HG03520 (cell line): ENCODE data around the gene SLC10A7.
"Not testable (repeated sequence)": the region's sequence is repeated elsewhere in the genome, so short reads cannot be mapped to it uniquely, and the experiment has no call there.

Experiments
- ATAC-seq: cut with Tn5 transposase; IDR thresholded peaks from one replicate; pipeline ENCODE4 v1.9.1; 2021; ENCODE audit warnings: mild to moderate bottlenecking, moderate library complexity; ENCODE audit not compliant: unreplicated experiment

The SLC10A7 gene

DNA sequence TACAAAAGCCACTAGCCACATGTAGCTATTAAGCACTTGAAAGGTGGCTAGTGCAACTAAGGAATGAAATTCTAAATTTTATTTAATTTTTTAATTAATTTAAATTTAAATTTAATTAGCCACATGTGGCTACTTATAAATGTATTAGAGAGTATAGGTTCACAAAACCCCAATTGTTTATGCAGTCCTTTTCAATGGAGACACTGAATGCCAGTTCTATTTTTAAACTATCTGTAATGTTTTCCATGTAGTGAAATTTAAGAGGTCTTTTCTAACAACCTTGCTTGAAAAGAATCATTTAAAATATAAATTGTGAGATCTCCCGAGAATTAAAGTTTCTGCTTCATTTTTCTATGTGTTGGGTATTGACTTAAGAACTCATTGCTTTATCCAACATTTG is 154.4 kb downstream of the SLC10A7 start:
- ATAC-seq = no peak

DNA sequence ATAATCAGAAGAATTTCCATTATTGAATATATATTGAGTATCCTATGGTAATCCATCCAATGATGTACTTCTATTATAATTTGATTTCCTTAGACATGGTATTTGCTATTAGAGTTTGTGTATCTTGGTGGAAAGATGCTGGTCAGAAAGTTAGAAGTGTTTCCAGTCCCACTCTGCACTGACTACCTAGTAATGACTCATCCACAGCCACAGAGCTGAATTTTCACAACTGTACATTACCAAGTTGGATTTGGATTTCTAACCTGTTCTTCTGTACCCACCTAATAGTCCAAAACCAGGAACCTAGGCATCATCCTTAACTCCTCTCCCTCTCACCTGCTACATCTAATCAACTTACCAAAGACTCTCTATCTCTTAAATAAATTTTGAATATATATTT is 162.0 kb downstream of the SLC10A7 start:
- ATAC-seq = no peak

DNA sequence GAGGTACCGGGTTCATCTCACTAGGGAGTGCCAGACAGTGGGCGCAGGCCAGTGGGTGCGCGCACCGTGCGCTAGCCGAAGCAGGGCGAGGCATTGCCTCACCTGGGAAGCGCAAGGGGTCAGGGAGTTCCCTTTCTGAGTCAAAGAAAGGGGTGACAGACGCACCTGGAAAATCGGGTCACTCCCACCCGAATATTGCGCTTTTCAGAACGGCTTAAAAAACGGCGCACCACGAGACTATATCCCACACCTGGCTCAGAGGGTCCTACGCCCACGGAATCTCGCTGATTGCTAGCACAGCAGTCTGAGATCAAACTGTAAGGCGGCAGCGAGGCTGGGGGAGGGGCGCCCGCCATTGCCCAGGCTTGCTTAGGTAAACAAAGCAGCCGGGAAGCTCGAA is 171.6 kb downstream of the SLC10A7 start:
- ATAC-seq = not testable (repeated sequence)

DNA sequence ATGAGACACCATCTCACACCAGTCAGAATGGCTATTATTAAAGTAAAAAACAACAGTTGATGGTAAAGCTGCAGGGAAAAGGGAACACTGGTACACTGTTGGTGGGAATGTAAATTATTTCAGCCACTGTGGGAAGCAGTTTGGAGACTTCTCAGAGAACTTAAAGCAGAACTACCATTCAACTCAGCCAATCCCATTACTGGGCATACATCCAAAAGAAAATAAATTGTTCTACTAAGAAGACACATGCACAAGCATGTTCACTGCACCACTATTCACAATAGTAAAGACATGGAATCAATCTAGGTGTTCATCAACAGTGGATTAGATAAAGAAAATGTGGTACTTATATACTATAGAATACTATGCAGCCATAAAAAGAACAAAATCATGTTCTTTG is 172.4 kb downstream of the SLC10A7 start:
- no peak for ATAC-seq

DNA sequence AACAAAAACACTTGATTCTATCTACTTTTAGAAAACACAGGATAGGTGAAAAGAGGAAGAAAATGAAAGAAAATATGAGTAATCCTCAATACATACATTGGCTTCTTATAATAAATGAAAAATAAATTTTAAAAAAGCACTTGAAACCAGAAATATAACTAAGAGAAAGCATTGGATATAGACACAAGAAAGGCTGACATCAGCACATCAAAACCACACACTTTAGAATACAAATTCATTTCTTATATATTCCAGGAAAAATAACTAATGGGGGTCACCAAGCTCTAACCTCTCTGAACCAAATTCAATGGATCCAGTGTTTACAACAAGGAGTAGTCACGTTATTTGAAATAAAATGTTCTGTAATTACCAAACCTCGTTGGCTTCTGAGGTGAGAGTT is 173.9 kb downstream of the SLC10A7 start:
- ATAC-seq = no peak

DNA sequence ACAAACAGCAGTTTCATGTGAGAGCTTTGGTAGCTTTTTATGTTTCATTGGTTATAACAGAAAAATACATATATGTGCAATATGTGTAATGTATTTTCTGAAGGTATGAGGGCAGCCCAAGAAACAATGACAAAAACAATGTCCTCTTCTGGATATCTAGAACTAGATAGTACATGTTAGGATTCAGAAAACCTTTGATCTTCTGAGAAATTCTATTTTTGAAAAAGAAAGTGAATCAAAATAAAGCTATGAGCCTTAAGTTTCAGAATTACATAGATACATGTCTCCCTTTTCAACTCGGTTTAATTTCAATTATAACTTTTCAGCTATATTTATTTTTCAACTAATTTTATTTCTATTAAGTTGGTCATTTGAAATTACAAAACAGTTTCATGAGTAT is 175.5 kb downstream of the SLC10A7 start:
- no peak for ATAC-seq

DNA sequence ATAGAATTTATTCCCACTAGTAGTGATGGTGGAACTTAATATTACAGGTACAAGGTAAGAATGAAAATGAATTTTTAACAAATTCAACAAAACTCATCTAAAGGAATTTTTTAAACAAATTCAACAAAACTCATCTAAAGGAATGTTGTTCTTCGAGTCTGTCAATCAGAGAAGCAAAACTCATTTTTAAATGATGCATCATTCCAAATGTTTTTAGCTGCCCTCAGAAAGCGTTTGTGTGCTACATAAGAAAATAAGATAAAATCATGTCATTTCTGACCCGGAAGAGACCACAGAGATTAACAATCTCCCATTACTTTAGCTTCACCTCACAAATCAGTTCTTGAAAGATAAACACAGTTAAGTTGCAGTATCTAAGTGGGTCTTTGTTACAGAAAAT is 178.0 kb downstream of the SLC10A7 start:
- no peak for ATAC-seq

DNA sequence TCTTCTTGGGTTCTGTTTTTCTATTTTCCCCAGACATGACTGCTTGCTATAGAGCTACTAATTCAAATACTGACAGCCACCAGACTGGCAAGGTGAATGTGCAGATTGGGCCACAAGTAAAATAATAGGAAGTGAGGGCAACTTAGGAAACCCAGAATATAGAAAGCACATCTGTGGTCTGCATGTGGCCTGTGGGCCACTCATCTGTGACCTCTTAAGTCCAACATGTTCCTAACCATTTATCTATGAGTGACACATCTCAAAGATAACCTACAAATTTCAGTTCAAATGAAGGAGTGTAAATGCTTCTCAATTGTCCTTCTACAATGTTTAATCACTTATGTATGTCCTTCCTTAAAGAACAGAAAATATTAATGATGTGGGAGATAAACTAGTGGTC is 178.5 kb downstream of the SLC10A7 start:
- peak; percentile 65 for ATAC-seq

DNA sequence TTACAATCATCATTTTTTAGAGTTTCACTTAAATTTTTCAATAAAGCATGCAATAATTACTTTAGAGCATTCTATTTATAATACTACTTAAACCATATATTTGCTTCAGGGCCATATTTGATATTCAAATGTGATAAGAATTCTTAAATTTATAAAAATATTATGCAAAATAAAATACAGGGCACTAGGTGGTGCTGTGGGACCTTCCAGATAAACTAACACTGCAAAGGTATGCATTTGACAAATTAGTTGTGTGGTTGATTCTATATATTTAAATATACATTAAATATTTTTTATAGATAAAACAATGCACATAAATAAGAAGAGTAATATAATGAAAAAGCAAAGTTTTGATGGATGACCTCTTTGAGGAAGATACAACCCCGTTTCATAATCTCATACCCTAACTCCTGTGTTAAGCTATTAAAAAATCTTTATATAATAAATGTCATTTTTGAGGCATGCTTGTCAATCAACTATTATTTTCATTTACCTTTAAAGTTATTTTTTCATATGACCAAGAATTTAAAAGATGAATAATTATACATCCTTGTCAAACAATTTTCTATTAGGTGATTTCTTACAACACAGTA is 179.0 kb downstream of the SLC10A7 start:
- ATAC-seq = no peak

DNA sequence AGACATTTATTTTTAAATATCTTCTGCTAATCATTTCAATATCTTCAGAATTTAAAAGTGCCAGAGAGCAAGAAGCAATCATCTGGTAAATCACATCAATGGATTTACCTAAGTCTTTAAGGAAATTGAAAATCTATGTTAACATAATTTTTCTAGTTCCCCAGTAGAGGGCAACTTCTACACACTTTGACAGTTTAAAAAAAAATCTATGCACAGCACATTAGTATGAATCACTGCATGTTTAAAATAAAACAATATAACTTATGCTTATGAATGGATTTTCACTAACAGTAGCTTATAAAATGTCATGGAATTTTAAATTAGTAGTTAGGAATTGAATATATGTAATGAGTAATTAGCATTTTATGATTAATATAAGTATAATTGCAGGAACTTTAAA is 180.9 kb downstream of the SLC10A7 start:
- ATAC-seq = no peak

DNA sequence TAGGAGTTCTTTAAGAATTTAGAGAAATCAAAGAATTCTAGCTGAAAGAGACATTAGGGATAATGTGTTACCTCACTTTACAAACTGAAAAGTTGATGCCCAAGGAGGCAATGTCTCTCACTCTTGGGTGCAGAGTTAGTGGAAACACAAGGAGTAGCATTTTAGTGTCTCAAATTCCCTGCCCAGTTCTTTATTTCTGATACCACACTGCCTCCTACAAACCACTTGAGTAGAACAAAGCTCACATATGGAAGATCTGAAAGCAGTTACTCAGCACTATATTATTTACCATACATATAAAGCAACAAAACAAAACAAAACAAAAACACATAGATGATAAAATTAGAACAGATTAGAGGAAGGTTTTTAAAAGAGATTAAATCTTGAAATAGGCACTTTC is 183.2 kb downstream of the SLC10A7 start:
- no peak for ATAC-seq

DNA sequence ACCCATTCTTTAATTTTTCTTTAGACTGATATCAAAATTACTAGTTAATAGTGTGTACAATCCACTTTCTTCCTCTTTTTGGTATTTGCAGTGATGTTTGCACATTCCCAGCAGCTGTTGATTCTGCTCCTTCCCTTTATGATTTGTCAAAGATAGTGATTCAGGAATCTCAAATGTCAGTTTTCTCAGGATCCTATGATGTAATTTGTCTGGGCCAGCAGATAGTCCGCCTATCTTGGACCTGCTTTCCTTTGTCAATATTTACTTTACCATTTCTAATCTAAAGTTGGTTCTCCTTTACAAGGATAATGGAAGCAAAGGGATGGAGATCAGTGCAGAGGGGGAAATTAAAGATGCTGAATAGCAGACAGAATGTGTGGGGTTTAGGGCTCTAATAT is 185.3 kb downstream of the SLC10A7 start:
- ATAC-seq = no peak

DNA sequence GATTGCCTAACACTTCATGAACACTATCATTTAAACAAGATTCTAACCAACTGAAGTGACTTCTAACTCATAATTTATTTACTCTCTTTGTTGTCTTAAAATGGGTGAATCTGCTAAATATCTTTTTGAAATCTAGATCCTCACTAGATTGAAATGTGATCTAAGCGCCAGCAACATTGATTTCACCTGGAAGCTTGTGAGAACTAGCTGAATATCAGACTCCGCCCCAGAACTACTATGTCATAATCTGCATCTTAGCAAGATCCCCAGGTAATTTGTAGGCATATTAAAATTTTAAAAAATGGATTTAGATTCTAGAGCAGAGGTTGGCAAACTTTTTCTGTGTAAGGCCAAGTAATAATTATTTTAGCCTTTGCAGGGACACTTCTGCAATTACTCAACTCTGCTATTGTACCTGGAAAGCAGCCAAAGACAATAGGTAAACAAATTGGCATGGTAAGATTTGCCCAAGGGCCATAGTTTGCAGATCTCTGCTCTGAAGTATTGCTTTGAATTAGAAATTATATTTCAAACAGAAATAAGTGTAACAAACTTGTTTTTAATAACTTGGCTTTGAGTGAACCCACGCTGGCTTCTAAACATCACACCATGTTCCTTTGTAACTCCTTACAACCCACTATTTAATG is 185.9 kb downstream of the SLC10A7 start:
- ATAC-seq = no peak

DNA sequence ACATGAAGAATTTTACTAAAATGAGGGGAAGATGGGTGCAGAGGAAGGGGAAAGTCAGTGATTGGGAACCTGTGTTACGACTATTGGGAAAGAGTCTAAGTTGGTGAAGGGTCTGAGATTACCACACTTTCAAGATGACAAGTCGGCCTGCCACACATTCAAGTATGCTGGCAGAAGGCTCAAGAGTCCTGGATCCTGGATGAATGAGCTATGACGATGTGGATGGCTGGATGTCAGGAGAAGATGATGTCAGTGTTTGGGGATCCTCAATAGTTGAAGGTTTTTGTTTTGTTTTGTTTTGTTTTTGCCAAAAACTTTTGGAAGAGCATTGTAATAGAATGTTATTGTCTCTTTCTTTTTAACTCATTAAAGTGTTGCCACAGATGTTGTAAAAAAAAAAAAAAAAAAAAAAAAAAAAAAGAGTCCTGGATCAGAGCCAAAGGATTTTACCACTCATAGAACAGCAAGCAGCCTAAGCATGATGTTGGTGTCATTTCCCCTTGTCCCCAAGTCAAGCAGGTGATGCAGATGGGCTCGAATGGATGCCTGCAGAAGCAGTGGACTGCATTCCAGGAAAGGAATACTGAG is 186.8 kb downstream of the SLC10A7 start:
- no peak for ATAC-seq

DNA sequence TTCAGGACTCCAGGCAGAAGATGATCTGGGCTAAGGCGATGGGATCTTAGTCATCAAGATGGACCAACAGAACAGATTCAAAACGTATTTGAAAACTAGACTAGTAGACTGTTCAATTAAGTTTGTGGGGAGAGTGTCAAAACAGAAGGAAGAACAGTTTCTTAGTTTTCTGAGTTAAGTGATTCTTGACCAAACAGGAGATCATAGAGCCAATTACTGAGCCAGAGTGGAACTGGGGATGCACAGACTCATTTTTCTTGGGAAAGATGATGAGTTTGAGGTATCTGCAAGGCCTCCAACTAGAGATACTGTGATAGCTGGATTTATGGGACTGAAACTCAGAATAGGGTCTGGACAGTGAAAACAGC is 187.9 kb downstream of the SLC10A7 start:
- ATAC-seq = no peak

DNA sequence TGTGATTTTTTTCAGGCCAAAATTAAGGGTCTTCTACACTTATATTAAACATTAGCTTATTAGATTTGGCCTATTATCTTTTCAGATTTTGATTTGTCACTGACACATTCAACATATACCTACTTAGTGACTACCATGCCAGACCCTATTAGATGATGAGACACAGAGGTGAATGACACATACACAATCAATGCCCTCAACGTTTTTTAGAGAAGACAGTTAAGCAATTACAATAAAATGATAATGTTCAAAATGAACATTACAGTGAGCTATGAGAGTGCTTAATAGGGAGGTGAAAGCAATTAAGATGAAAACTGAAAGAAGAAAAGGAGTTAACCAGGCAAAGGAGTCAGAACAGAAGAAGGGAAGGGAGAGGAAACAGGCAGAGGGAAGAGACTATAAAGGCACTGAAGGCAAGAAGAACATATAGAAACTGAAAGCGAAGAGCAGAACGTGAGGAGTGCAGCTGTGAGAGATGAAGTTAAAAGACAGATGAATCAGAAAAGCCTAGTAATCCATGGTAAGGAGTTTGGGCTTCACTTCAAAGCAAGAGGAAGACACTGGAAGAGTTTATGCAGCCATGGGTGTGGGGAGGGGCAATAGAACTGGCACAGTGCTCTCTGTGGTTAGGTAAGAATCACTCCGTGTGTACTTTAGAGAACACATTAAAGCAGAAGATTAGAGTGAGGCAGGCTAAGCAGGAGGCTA is 188.4 kb downstream of the SLC10A7 start:
- peak; percentile 90 for ATAC-seq

DNA sequence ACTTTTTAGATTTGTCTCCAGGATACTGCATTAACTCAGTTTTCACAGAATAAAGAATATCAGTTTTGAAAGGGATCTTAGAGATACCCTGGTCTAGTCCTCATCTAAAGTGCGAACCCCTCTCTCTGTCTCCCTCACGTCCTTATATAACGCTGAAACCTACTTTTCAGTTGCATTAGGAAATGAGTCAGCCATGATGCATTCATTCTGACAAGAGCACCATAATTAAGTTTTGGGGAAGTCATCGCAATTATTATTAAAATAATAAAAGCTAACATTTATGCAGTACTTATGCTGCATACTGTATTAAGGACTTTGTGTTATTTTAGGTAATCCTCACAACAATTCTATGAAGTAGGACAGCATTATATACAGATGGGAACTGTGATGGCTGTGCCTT is 191.3 kb downstream of the SLC10A7 start:
- ATAC-seq = no peak

DNA sequence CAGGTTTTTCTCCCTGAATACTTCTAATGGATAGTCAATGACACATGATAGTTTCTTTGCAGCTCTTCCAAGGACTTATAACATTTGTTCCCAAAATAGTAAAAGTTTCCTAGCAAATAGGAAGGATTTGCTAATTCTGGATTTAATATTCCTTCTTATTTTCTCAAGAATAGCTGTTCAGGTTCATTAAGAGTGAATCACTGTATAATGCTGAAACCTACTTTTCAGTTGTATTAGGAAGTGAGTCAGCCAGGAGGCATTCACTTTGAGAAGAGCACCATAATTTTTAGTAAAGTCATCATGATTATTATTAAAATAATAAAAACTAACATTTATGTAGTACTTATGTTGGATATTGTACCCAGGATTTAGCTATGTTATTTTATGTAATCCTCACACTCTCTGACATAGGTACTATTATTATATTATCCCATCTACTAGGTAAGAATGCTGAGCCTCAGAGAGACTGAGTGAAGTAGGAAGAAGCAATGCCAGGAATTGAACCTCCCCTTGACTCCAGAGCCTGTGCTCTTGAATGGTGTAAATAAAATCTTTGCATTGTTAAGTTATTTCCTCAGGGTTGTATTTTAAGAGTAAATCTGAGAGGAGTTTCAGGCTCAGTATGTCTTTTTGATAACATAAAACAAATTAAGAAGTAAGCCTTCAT is 192.6 kb downstream of the SLC10A7 start:
- no peak for ATAC-seq

DNA sequence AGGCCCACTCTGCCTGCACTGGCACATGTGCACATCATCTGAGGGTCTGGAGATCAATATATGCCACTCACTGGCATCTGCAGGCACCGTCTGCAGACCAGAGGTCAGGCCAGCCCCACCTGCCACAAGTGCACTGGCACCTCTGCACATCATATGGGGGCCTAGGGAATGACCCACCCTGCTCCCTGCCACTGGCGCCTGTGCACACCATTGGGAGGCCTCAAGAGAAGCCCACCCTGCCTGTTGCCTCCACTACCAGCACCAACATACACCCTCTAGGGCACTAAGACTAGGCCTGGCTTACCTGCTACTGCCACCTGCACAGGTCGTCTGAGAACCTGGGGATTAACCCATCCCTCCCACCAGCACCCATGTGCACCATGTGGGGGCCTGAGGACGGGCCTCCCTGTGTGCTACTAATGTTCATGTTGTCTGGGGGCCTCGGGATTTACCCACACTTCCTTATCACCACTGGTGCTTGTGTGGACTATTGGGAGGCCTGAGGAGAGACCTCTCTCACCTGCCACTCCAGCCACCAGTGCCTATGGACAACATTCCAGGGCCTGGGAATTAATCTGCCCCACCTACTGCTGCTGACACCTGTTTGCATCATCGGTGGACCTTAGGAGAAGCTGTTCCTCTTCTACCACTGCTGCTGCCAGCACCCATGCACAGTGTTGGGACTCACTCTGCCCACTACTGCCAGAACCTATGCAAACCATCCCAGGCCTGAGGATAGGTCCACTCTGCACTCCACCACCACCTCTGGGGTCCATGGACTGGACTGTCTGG is 193.7 kb downstream of the SLC10A7 start:
- no peak for ATAC-seq

DNA sequence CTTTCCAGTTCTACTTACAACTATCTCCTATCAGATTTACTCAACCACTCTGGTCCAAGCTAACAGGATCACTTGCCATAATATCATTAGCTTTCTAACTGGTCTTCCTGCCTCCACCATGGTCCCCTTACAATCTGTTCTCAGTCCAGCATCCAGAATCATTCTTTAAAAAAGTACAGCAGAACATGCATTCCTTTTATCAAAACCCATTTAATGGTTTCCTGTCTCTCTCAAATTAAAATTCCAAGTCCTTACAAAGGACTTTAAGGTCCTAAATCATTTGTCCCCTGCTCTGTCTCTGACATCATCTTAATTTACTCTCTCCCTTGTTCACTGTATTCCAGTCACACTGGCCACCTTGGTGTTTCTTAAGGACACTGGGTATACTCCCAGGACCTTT is 202.8 kb downstream of the SLC10A7 start:
- ATAC-seq = no peak

DNA sequence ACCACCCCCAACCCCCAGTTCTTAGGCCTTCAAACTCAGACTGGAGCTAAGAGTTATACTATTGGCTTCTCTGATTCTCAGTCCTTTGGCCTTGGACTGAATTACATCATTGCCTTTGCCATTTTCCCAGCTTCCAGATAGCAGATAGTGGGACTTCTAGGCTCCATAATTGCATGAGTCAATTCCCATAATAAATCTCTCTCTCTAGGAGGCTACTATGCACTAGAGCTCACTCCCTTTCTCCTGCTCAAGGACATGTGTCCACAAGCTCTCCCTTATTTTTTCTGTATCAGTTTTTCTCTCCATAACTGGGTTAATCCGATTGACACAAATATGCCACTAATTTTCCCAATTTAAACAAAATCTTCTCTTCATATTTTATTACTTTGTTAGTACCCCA is 204.0 kb downstream of the SLC10A7 start:
- no peak for ATAC-seq
